ENCODE results near the gene KASH5.

GRCh38 chr19:49395581-49396407 is 7.7 kb downstream of the KASH5 start:
- TF ChIP-seq CTCF (conservative IDR thresholded peaks at IDR 0.05; ENCODE audit: low read depth, low read length) (no peak), EZH2 (IDR thresholded peaks at IDR 0.05; ENCODE audit: low read length, unreplicated experiment) (no peak), EZH2phosphoT487 (IDR thresholded peaks at IDR 0.05; ENCODE audit: borderline replicate concordance, low read length) (no peak)

All from PC-3 (cell line).